Measurements from ENCODE around the gene OTX2.

Gene OTX2

DNA sequence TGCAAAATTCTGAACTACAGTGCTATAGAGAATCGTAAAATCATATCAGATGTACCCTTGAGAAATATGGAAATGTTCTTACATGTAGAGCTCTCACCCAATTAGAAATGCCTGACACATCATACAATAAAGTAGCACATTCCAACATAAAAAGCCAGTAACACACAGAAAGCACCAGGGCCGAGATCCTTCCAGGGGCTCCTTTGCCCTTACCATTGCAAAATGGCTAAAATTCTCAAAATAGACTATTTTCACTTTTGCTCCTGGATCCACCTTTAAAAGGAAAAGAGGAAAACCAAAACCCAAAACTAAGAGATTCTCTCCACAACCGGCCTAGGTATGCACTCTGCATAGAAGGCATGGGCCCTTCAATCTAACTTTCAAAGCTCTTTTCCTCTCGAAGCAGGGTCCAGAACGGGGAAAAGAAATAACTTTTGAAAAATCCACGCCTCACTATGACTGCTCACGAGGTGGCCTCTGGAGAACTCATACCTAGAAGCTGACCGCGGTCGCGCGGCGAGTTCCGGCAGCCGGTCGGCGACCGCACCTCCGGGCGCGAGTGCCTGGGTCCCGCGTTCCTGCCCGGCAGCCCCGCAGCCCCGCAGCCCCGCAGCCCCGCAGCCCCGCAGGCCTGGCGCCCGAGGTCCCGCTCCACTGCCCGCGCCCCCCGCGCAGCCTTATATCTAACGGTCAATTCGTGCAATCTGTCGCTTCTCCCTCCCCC, 2.7 kb downstream of the OTX2 start:
- TF ChIP-seq CTCF (IDR thresholded peaks at IDR 0.05; ENCODE audit: low read depth, low read length), result no peak
- DNase-seq (ENCODE audit: extremely low read depth, low read depth), result no peak

GRCh38 chr14:56806760-56807159, 3.5 kb downstream of the OTX2 start:
- no peak for DNase-seq (ENCODE audit: extremely low read depth, low read depth)
- no peak for TF ChIP-seq CTCF (IDR thresholded peaks at IDR 0.05; ENCODE audit: low read depth, low read length)

DNA sequence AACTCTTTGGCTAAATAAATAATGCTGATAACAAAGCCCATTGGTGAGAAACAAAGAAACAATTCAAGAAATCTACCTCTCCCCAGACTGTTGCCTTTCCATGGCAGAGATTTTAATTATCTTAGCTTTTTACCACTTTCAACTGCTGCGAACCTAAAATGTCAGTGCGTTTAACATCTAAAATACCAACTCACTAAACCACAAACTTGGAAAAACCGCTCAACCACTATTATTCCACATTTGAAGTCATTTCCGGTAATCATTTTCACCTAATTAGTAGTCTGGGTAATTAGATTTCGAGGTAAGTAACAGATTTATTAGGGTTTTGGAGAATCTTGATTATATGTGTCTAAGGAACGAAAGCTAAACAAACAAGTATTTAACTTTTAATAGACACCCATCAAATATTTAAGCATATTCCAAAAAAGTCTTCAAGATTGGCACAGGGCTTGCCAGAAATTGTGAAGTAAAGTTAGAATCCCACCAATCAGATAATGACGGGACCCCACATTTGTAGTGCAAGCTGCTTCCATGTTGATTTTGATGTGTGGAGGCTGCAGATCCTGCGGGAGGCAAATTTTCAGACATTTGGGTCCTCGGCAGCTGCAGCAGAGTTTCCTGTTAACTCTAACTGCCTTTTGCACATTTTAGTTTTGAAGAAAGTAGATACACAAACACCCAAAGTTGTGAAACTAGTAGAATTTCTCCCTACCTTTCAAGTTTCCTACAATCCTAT, 4.1 kb downstream of the OTX2 start:
- no peak for DNase-seq (ENCODE audit: extremely low read depth, low read depth)
- no peak for TF ChIP-seq CTCF (IDR thresholded peaks at IDR 0.05; ENCODE audit: low read depth, low read length)

- DNase-seq (ENCODE audit: extremely low read depth, low read depth), result no peak
- no peak for TF ChIP-seq CTCF (IDR thresholded peaks at IDR 0.05; ENCODE audit: low read depth, low read length)
Measured at GRCh38 chr14:56805201-56805991, 4.9 kb downstream of the OTX2 start.

- DNase-seq (ENCODE audit: extremely low read depth, low read depth), result no peak
- TF ChIP-seq CTCF (IDR thresholded peaks at IDR 0.05; ENCODE audit: low read depth, low read length), result no peak
Measured at GRCh38 chr14:56803816-56804535, 6.3 kb downstream of the OTX2 start.

- no peak for DNase-seq (ENCODE audit: extremely low read depth, low read depth)
- TF ChIP-seq CTCF (IDR thresholded peaks at IDR 0.05; ENCODE audit: low read depth, low read length), result no peak
Measured at GRCh38 chr14:56801920-56802319, 8.4 kb downstream of the OTX2 start.
